HG03354 (cell line): ENCODE data around the gene SPOP.

Source experiments
- ATAC-seq: cut with Tn5 transposase; IDR thresholded peaks from one replicate; pipeline ENCODE4 v1.9.1; 2021; ENCODE audit warnings: mild to moderate bottlenecking; ENCODE audit not compliant: unreplicated experiment, poor library complexity, severe bottlenecking

SPOP gene

DNA sequence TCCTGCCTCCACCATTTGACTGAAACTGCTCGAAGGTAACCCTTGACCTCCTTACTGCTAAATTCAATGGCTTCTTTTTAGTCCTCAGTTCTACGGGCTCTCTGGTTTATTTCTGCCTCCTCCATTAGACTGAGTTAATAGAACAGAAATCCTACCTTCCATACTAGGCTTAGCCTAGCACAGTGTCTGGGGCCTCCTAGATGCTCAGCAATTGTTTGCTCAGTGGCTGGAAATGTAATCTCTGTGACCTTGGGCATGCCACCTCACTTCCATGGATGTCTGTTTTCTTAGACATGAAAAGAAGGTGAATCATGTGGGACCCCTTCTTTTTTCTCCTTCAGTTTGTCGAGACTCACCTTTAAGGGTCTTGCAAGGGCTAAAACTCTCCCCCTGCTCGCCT is 82.6 kb downstream of the SPOP start:
- no peak for ATAC-seq

GRCh38 chr17:49592263-49592662 is 85.6 kb downstream of the SPOP start:
- no peak for ATAC-seq

DNA sequence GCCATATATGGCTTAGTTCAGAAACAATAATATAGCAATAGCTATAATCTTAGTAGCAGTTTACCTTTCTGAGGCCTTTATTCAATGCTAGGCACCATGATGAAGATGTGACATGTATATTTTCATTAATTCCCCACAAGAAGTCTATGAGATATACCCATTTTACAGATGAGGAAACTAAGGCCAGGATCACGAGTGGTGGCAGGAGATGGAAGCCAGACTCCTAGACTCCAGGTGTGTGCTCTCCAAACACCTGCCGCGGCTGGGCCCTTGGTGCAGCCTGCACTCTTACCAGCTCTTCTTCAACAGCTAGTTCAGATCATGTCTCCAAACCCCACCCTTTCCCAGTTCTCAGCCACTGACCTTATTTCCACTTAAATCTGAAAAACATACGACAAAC is 87.0 kb downstream of the SPOP start:
- no peak for ATAC-seq

DNA sequence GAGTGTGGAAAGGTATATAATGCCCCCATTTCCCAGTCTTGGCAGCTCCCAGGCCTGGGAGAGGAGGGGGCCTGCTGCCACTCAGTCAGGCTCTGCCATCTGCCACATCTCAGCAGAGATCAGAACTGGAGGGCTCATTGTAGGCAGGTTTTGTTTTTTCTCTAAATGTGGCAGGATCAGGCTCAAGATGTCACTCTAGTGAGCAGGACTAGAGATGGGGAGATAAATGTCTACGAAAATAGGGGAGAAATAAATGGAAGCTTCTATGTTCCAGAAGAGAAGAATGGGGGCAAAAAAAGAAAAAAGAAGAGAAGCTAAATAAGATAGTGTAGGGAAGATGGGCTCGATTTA is 88.3 kb downstream of the SPOP start:
- ATAC-seq, result no peak

DNA sequence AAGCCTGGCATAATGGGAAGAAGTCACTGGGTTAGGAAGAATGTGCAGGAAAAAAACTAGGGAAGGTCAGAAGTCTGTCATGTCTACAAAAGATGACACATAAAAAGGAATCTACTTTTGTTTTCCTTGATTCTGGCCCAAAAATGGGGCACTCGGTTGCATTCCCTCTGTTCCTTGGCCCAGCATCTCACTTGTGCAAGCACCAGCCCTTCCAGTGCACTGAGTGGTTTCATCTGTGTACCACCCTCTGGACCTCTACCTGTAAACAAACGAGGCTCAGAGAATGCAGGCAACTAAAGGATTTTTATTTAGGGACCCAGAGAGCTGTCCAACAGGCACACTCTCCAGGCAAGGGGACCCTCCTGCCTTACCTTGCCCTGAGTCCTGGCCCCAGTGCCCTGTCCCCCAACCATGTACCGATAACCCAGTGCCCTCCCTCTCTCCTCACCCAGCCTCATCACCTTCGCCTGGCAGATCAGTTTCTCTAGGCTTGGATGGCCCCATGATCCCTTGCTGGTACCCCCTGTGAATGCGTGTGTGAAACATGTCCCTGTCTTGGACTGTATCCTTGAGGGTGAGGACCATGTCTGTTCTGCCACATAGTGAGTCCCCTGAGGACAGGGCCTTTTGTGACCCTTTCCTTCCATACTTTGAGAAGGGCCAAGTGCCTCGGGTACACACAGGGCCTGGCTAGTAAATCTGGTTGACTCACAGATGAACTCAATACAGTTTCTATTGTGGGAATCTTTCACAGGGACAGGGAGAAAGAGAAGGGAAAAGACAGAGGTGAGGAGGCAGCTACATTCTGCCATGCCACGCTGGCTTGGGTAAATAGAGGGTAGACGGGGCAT is 88.9 kb downstream of the SPOP start:
- no peak for ATAC-seq

DNA sequence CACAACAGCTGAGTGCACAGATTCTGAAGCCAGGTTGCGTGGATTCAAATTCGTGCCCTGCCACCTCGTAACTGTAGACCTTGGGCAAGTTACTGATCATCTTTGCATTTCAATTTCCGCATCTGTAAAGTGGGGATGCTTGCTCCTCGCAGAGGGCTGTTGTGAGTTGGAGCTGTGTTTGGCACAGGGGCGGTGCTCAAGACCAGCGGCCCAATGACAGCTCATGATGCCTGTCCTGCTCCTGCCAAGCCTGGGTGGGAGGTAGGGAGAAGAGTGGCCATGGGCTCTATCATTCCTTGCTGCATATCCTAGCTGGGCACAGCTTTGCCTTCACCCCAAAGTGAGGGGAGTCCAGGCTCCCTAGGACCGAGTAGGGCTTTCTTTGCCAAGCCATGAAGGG is 89.6 kb downstream of the SPOP start:
- ATAC-seq, result no peak

DNA sequence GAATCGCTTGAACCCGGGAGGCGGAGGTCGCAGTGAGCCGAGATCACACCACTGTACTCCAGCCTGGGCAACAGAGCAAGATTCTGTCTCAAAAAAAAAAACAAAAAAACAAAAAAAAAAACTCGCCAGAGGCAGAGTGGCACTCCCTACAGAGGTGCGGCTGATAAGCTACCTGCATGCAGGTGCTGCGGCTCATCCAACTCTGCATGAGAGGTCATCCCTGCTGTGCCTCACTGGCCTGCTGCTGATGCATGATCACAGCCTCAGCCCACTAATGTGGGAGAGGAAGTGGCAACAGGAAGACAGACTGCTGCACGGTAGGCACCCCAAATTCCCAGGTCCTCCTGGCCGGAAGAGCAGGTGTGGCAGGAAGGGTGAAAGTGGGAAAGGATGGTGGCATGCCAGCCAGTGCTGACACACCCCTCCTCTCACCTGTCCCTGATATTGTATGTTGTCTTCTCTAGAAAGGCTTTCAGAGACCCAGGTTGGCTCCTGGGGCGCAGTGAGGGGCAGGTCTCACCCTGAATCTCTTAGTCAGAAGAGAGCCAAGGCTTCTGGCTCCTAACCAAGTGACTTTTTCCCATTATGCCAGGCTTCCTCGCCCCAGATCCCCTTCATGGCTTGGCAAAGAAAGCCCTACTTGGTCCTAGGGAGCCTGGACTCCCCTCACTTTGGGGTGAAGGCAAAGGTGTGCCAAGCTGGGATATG is 90.4 kb downstream of the SPOP start:
- ATAC-seq, result no peak

DNA sequence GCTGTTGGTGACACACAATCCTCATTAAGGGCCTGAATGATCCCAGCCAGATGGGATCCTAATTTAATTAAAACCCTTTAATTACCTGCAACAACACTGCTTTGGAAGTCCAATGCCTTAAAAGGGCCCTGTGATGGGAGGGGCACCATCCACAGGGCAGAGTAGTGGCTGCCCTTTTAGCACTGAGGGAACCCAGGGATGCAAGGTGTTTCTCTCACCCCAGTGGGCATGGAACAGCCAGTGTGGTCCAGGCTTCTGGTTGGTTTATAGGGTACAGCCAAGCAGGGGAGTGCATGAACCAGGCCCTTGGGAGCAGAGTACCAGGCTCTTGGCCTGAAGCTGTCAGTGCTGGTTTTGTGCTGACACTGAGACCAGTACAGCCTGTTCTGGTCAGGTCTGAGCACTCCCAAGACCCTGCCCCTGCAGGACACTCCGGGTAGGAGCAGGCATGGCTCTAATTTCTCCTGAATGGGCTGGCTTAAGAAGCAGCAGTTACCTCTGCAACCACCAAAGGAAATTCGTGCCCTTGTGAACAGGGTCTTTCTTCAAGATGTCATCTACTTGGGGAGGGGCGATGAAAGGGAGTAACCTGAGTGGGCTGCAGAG is 92.4 kb downstream of the SPOP start:
- no peak for ATAC-seq

- ATAC-seq, result no peak
Measured at GRCh38 chr17:49583889-49584288, 94.0 kb downstream of the SPOP start.

DNA sequence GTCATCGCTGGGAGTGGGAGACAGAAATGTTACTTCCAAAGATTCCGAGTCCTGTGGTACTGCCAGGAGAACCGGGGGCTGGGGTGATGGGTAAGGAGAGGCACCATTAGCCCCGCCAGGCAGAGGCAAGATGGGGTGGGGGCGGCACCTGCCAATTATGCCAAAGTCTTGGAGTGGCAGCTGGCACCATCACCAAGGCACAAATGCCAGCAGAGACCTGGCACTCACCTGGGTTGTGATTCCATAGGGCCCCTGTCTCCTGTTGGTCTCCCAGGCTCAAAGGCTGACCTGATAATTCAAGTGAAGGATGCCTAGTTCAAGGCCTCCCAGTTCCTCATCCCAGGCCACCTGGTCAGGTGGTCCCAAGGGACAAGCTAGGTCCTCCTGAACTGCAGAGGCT is 94.7 kb downstream of the SPOP start:
- ATAC-seq, result no peak

DNA sequence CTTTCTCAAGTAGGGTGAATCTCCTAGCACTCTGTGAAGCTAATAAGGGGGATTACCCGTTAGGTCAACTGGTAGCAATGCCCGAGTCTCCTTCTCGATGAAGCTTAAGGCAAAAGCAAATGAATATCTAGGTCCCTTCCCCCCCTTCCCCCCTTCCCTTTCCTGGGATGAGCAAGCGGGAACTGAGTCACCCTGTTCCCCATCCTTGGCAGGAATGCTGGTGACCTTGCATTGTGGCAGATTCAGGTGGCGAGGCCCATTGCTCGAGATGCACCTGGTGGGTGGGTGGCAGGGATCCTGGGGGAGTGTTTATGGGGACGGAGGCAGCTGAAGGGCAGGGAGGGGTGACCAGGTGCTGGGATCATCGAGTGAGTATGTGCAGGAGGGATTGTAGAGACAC is 95.1 kb downstream of the SPOP start:
- no peak for ATAC-seq

DNA sequence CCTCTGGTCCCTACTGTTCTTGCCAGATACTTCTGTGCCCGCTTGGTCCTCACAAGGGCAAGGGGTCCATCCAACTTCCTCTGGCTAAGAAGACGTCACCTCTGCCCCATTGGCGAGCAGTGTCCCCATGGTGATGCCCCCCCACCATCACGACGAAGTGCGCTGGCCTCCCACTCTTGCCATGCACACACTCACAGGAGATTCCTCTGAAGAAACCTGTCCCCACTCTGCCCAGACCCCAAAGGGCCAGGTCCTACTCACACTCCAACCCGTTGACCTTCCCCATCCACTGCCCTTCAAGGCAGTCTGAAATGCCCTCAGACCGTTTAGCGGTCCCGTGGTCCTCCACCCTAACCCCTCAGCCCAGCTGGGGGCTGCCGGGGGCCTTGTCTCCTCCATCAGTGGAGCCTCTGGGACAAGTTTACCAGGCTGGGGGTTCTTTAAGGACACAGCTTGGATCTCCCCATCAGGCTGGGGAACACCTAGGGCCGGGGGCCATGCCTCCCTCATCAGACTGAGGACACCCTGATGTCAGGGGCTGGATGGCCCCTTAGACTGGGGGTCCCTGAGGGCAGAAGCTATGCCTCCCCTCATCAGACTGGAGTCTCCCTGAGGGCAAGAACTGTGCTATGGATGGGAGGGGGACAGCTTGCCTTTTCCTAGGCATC is 95.7 kb downstream of the SPOP start:
- ATAC-seq, result no peak

DNA sequence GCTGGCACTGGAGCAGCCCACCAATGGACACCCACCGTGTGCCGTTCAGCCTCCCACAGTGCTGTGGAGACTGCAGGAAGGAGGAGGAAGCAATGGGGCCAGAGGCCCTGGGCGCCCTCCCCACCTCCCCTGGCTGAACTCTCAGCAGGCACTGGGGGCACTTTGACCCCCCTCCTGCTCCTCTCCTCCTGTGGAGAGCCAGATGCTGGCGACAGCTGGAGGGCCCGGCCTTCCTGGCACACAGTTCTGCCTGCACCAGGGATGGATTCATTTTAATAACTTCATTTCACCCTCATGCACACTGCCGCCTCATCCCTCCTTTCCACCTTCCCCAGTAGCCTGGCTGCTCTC is 96.3 kb downstream of the SPOP start:
- ATAC-seq, result no peak

DNA sequence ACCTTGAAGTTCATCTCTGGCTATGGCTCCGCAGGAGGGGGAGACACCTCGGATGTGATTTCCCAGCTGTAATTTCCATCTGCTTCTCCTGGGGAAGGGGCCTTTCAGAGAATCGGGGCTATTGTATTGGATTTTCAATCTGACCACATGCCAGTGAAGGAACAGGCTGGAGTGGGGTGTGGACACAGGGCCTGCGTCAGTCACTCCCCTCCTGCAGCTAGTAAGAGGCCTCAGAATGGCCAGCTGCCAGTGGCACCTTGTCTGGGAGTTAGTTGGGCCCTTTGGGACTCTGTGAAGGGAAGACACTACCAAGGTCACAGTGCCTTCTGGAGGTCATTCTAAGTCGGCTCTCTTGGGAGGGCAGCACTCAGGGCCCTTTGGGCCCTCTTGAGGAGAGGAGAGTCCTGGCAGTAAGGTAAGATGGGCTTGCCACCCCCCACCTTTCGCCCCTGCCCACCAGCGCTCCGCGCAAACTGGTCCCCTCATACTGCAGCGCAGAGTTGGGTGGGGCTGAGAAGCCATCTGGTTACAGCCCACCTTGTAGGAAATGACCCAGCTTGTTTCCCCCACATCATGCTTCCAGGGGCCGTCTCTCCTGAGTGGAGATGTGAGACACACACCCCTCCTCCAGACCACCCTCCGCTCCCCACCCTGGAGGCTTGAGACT is 96.8 kb downstream of the SPOP start:
- ATAC-seq, result no peak

GRCh38 chr17:49580055-49580721 is 97.7 kb downstream of the SPOP start:
- no peak for ATAC-seq

DNA sequence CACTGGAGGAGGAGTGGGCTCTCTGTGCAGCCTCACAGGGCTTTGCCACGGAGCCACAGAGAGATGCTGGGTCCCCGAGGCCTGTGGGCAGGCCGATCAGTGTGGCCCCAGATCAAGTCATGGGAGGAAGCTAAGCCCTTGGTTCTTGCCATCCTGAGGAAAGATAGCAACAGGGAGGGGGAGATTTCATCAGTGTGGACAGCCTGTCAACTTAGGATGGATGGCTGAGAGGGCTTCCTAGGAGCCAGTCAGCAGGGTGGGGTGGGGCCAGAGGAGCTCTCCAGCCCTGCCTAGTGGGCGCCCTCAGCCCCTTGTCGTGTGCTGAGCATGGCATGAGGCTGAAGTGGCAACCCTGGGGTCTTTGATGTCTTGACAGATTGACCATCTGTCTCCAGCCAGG is 98.4 kb downstream of the SPOP start:
- no peak for ATAC-seq

DNA sequence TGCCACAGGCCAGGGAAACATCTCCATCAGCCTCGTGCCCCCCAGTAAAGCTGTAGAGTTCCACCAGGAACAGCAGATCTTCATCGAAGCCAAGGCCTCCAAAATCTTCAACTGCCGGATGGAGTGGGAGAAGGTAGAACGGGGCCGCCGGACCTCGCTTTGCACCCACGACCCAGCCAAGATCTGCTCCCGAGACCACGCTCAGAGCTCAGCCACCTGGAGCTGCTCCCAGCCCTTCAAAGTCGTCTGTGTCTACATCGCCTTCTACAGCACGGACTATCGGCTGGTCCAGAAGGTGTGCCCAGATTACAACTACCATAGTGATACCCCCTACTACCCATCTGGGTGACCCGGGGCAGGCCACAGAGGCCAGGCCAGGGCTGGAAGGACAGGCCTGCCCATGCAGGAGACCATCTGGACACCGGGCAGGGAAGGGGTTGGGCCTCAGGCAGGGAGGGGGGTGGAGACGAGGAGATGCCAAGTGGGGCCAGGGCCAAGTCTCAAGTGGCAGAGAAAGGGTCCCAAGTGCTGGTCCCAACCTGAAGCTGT is 98.9 kb downstream of the SPOP start:
- ATAC-seq, result no peak

- ATAC-seq, result no peak
Measured at GRCh38 chr17:49578414-49578813, 99.5 kb downstream of the SPOP start.

GRCh38 chr17:49577963-49578362 is 99.9 kb downstream of the SPOP start:
- ATAC-seq, result no peak

- ATAC-seq, result no peak
Measured at GRCh38 chr17:49577650-49577934, 100.3 kb downstream of the SPOP start.
